Upper lobe of left lung (tissue), 4 donors: ENCODE data around the gene NUP37.

Experiments
- CTCF ChIP-seq, 6 experiments: fragments of 450-650 bp in 4 of 6; fragments of 200-600 bp in 2 of 6; sonication (generic) in 2 of 6; IDR thresholded peaks; one replicate each; pipeline ENCODE4 v1.5.1; 2016 to 2019; ENCODE audit warnings: antibody characterized with exemption in 6 of 6
- POLR2AphosphoS5 ChIP-seq, 2 donors: sonication (generic); formaldehyde crosslinking; IDR thresholded peaks; one replicate each; pipeline ENCODE4 v1.5.1; 2017; ENCODE audit warnings: antibody characterized with exemption in 2 of 2

- no peak for TF ChIP-seq CTCF (IDR thresholded peaks at IDR 0.05)
- TF ChIP-seq POLR2AphosphoS5 (IDR thresholded peaks at IDR 0.05), result no peak
Observed at GRCh38 chr12:102033991-102034745, 85.7 kb downstream of the NUP37 start.
